DMS 273 treated with DMSO at 0.1 percent for 48 hours (cell line): Measurements from ENCODE around the gene TBC1D3B.
A peak's percentile ranks its signal among the peaks of the same experiment; 100 is the strongest.
"Not testable (repeated sequence)": the region's sequence is repeated elsewhere in the genome, so short reads cannot be mapped to it uniquely, and the experiment has no call there.

Source experiments
- DNase-seq: peaks from one replicate; lab custom pipeline; 2025; lab: John Stamatoyannopoulos, UW

TBC1D3B gene

GRCh38 chr17:36181446-36182175 is 5.2 kb upstream of the TBC1D3B start:
- DNase-seq: not testable (repeated sequence)

- DNase-seq: not testable (repeated sequence)
Observed at GRCh38 chr17:36168836-36169235, 7.6 kb downstream of the TBC1D3B start.

GRCh38 chr17:36153895-36154610 is 22.4 kb downstream of the TBC1D3B start:
- no peak for DNase-seq

- no peak for DNase-seq
Observed at GRCh38 chr17:36152639-36153120, 23.8 kb downstream of the TBC1D3B start.

- no peak for DNase-seq
Observed at GRCh38 chr17:36151891-36152638, 24.4 kb downstream of the TBC1D3B start.

GRCh38 chr17:36149296-36149820 is 27.1 kb downstream of the TBC1D3B start:
- DNase-seq: no peak

- peak; percentile 6 for DNase-seq
Observed at GRCh38 chr17:36148559-36149295, 27.7 kb downstream of the TBC1D3B start.

- DNase-seq: no peak
Observed at GRCh38 chr17:36147601-36148000, 28.8 kb downstream of the TBC1D3B start.

- no peak for DNase-seq
Observed at GRCh38 chr17:36144981-36145729, 31.3 kb downstream of the TBC1D3B start.

- DNase-seq: no peak
Observed at GRCh38 chr17:36144014-36144413, 32.4 kb downstream of the TBC1D3B start.

- DNase-seq: no peak
Observed at GRCh38 chr17:36142806-36143205, 33.6 kb downstream of the TBC1D3B start.

- no peak for DNase-seq
Observed at GRCh38 chr17:36142235-36142634, 34.2 kb downstream of the TBC1D3B start.

GRCh38 chr17:36136439-36136838 is 40.0 kb downstream of the TBC1D3B start:
- DNase-seq: no peak

- no peak for DNase-seq
Observed at GRCh38 chr17:36136036-36136435, 40.4 kb downstream of the TBC1D3B start.

GRCh38 chr17:36135465-36135864 is 41.0 kb downstream of the TBC1D3B start:
- DNase-seq: no peak

GRCh38 chr17:36133602-36134236 is 42.7 kb downstream of the TBC1D3B start:
- no peak for DNase-seq

- DNase-seq: no peak
Observed at GRCh38 chr17:36132421-36132831, 44.0 kb downstream of the TBC1D3B start.

- DNase-seq: no peak
Observed at GRCh38 chr17:36131931-36132330, 44.5 kb downstream of the TBC1D3B start.

- no peak for DNase-seq
Observed at GRCh38 chr17:36131421-36131820, 45.0 kb downstream of the TBC1D3B start.

GRCh38 chr17:36130346-36130745 is 46.1 kb downstream of the TBC1D3B start:
- no peak for DNase-seq
